Choroid plexus epithelial cell (primary cell): ENCODE data around the gene PKNOX1.
"Not testable (repeated sequence)": the region's sequence is repeated elsewhere in the genome, so short reads cannot be mapped to it uniquely, and the experiment has no call there.

ENCODE experiments used
- DNase-seq: peaks from one replicate; pipeline ENCODE4 v3.0.0-alpha.2; 2010; ENCODE audit warnings: low read depth
- H3K4me3 ChIP-seq: 2 replicates; pipeline ENCODE4 v1.5.1; 2011; ENCODE audit warnings: low read depth, mild to moderate bottlenecking, control low read depth, low read length, moderate library complexity
- CTCF ChIP-seq: conservative IDR thresholded peaks from 2 replicates; pipeline ENCODE4 v1.5.1; 2011; ENCODE audit warnings: low read depth, mild to moderate bottlenecking, control low read depth, inconsistent platforms, low read length, moderate library complexity

Gene PKNOX1

GRCh38 chr21:42988236-42988965, 14.0 kb downstream of the PKNOX1 start:
- TF ChIP-seq CTCF, result no peak
- H3K4me3 ChIP-seq, result no peak overlapping the region
- DNase-seq, result peak; percentile 47

- H3K4me3 ChIP-seq, DNase-seq: not testable (repeated sequence)
Measured at GRCh38 chr21:42989370-42989769, 15.0 kb downstream of the PKNOX1 start.

- TF ChIP-seq CTCF, result no peak
- DNase-seq, result no peak
- no peak overlapping the region for H3K4me3 ChIP-seq
Measured at GRCh38 chr21:42989816-42990650, 15.7 kb downstream of the PKNOX1 start.

GRCh38 chr21:42991992-42992740, 17.8 kb downstream of the PKNOX1 start:
- TF ChIP-seq CTCF, result no peak
- no peak overlapping the region for H3K4me3 ChIP-seq
- DNase-seq, result peak; percentile 95

- H3K4me3 ChIP-seq, result no peak overlapping the region
- no peak for TF ChIP-seq CTCF
- DNase-seq, result no peak
Measured at GRCh38 chr21:42993051-42993712, 18.8 kb downstream of the PKNOX1 start.

- DNase-seq, result peak; percentile 99
- no peak overlapping the region for H3K4me3 ChIP-seq
- no peak for TF ChIP-seq CTCF
Measured at GRCh38 chr21:42997053-42997452, 22.7 kb downstream of the PKNOX1 start.

GRCh38 chr21:42997983-42998382, 23.6 kb downstream of the PKNOX1 start:
- not testable (repeated sequence) for H3K4me3 ChIP-seq, DNase-seq

- not testable (repeated sequence) for DNase-seq, H3K4me3 ChIP-seq
Measured at GRCh38 chr21:42999152-42999551, 24.8 kb downstream of the PKNOX1 start.

GRCh38 chr21:43000041-43000440, 25.7 kb downstream of the PKNOX1 start:
- H3K4me3 ChIP-seq, DNase-seq: not testable (repeated sequence)
